GM12873 (cell line): ENCODE measurements around the gene PRKAA1.

ENCODE experiments used
- CTCF ChIP-seq: IDR thresholded peaks from 2 replicates; pipeline ENCODE4 v1.5.1; 2012; ENCODE audit warnings: low read depth, mild to moderate bottlenecking, moderate library complexity, low read length, control low read depth; ENCODE audit not compliant: insufficient read depth; ENCODE audit errors: missing control alignments

Gene PRKAA1

GRCh38 chr5:40812125-40812524 lies 14.0 kb upstream of the PRKAA1 start:
- no peak for TF ChIP-seq CTCF

GRCh38 chr5:40801771-40802562 lies 3.8 kb upstream of the PRKAA1 start:
- TF ChIP-seq CTCF = no peak

- no peak for TF ChIP-seq CTCF
These were observed 1.1 kb upstream of the PRKAA1 start for GRCh38 chr5:40799258-40799657.

GRCh38 chr5:40798801-40799210 lies 632 bp upstream of the PRKAA1 start:
- TF ChIP-seq CTCF = no peak

- no peak for TF ChIP-seq CTCF
These were observed 732 bp downstream of the PRKAA1 start for GRCh38 chr5:40797273-40798011.

GRCh38 chr5:40796487-40796889 lies 1.7 kb downstream of the PRKAA1 start:
- TF ChIP-seq CTCF = no peak

- no peak for TF ChIP-seq CTCF
These were observed 6.4 kb downstream of the PRKAA1 start for GRCh38 chr5:40791715-40792139.
